GM19397 (cell line): ENCODE results near the gene ARMH3.

ENCODE experiments used
- ATAC-seq: cut with Tn5 transposase; IDR thresholded peaks from one replicate; pipeline ENCODE4 v1.9.1; 2021; ENCODE audit warnings: mild to moderate bottlenecking, moderate library complexity; ENCODE audit not compliant: unreplicated experiment

ARMH3 gene

DNA sequence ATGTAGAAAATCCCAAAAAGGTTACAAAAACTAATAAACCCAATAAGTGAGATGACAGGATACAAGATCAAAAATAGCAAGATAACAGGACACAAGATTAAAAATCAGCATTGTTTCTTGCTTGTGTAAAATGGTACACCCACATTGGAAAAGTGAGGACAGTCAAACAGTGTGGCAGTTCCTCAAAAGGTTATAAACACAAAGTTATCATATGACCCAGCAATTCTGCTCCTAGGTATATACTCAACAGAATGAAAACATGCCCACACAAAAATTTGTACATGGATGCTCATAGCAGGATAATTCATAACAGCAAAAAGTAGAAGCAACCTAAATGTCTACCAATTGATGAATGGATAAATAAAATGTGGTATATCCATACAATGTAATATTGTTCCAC is 105.8 kb downstream of the ARMH3 start:
- ATAC-seq, result no peak

DNA sequence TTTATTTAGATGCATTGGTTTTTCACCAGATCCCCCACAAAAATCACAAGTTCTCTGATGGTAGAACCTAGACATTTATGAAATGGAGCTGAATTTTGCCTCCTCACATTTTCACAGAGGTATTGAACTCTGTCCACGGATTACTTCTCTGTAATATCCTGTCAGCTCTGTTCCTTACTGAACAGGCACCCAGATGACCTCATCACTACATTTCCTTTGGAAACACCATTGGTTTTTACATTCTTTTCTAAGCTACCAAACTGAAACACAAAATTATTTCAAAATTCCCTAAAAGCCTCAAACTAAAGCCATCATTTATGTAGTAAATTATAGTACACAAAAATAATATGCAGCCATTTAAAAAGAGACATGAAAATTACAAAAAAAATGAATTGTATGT is 114.1 kb downstream of the ARMH3 start:
- ATAC-seq, result no peak

GRCh38 chr10:101940916-101941315 is 115.1 kb downstream of the ARMH3 start:
- ATAC-seq, result no peak

DNA sequence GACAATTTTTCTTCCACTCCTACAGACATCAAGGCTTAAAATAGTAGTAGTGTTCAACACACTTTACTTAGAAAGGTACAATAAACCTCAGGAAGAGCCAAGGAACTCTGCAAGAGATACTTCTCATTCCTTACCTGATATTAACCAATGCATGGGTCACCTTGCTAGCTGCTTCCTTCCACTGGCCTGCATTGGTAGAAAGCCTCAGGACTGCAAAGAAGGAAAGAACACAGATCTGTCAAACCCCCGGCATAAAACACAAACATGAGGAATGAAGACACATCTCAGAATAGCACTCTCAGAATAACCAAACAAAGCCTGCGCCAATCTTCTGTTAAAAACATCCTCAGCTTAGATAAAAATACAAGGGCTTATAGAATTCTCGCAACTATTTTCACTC is 116.2 kb downstream of the ARMH3 start:
- ATAC-seq, result no peak

DNA sequence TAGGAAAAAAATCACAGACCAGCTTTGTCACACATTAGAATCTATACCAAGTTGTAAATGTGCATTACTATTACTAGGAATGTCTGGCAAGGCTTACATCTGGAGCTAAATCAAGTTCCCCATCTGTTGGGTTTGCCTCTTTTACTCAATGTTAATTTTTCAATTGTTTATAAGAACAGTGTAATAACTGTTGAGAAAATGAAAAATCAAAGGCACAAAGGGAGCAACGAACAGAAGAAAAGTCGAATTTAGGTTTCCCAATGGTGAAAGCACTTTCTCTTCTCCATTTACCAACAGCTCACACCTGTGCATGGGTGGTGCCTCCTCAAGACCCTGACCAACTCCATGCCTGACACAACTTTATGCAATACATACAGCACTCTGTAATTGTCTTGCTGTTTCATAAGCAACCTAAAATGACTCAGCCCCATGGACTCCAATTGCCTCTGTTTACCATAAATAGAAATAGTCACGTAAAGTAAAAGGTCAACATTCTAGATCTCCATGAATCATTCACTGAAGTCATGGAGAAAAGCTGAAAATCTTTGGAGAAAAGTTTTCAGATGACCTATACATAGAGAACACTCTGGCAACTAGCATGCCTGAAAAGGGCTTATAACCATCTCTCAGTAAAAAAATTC is 116.8 kb downstream of the ARMH3 start:
- ATAC-seq, result no peak

DNA sequence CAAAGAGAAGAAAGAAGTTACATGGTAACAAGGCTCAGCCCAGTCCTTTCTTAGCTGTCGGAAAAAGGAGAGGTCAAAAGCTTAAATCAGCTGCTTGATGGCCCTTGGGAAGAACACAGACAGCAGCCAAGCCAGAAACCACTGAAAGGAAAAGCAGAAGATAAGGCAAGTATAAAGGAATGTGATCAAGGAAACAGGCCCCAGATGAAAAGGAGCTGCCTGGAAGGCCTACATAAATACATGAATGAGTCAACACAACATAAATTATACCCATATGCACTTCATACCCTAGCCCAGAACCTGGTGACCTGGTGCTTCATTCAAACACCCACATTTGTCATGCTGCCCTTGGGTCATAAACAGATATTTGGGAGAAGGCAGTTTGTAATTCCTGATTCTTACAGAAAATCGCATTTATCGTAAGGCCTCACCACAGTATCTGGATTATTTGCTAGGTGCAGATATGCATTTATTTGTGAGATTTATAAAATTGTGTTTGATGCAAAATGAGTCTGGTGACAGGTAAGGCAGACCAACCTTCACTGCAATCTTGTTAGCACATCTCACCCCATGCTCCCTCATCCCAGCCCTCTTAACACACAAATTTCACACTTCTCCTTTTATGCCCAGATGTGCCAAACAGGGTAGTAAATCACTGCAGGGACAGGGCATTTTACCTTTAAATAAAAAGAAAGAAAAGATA is 117.5 kb downstream of the ARMH3 start:
- no peak for ATAC-seq

- no peak for ATAC-seq
Observed at GRCh38 chr10:101935431-101935830, 120.5 kb downstream of the ARMH3 start.

DNA sequence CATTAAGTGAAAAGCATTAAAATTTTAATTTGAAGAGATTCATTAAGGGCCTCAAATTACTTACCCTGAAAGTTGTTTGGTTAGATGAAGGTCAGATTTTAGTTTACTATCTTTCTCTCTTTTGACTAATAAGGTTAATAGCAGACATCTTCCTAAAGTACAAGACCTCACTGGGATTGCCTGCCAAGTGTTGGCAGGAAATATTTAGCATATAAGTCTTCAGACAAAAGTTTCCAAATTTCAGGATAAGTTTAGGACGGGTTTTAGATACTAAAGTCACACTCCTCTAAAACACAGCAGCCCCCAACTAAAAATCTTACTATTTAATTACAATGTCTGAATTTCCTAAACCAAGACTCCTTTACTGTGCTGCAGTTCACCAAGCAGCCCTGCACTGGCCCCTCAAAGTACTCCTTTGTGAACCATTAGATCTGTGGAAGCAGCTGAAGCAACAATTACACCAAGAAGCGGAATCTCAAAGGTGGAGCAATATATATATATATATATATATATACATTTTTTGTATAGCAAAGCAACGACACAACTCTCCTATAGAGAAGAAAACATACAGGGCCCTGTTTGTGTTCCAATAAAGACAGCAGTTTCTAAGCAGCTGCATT is 121.2 kb downstream of the ARMH3 start:
- no peak for ATAC-seq

GRCh38 chr10:101933976-101934375 is 122.0 kb downstream of the ARMH3 start:
- no peak for ATAC-seq

DNA sequence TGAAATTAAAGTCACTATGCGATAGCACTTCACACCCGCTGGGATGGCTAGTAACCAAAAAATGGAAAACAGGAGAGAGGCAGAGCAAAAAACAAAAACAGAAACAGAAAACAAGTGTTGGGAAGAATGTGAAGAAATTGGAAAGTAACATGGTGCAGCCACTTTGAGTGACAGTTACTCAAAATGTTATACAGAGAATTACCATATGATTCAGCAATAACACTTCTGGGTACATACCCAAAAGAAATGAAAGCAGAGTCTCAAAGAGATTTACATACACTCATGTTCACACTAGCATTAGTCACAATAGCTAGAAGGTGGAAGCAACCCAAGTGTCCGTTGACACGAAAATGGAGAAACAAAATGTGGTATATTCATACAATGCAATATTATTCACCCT is 123.8 kb downstream of the ARMH3 start:
- ATAC-seq, result no peak

GRCh38 chr10:101925027-101925426 is 130.9 kb downstream of the ARMH3 start:
- ATAC-seq, result no peak

GRCh38 chr10:101923256-101923655 is 132.7 kb downstream of the ARMH3 start:
- ATAC-seq, result no peak

DNA sequence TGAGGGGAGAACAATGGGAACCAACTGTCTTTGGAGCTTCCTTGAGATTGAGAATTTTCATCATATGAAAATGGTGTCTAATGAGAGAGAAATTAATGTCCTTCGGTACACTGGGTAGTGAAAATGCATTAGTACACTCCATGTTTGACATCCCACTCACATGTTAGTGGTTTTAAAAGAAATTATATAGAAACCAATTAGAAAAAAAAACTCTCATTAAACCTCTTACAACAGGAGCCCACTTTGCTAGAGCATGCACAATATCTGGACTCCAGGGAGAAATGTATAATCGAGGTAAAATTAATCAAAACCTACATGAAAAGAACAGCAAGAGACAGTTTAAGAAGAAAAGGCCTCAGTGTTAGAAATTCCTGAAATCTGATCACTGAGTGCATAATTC is 133.1 kb downstream of the ARMH3 start:
- ATAC-seq, result no peak

DNA sequence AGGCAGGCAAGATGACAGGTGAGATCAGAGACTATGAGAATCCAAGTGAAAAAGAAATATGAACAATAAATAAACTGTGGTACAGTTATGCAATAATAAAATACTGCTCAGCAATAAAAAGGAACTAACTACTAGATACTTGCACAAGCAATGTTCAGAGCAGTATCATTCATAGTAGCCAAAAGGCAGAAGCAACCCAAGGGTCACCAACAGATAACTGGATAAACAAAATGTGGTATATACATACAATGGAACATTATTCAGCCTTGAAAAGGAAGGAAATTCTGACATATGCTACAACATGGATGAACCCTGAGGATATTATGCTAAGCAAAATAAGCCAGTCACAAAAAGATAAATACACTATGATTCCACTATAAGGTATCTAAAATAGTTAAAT is 135.4 kb downstream of the ARMH3 start:
- no peak for ATAC-seq

DNA sequence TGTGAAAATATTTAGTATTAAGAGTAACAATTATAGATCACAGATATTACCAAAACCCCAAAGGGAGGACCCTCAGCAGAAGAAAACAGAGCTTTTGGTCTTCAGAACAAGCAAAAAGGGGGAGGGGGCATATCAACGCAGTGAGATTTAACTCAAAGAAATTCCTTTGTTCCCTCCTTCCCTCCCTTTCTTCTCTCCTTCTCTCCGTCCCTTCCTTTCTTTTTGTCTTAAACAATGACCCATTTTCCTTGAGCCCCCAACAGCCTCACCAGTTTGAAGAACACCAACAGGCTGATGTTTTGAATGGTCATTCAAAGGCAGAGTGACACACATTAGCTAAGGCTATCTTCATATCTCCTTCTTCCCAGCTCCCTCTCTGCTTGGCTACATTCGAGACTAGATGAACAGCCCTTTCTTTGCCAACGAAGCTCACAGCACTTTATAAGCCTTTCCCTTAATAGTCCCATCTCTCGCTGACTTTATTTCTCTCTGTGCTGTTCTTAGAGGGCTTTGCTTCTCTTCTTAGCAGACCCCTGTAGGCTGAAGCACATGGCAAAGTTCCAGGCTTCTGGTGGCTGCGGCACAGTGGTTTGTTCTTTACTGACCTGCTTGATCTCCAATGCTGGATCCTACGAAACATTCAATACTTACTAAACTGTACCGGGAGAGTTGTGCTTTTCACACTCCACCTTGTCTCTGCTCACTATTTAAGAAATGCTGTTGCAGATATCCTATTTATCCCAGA is 136.8 kb downstream of the ARMH3 start:
- ATAC-seq, result no peak

- no peak for ATAC-seq
Observed at GRCh38 chr10:101912561-101913179, 143.3 kb downstream of the ARMH3 start.

- no peak for ATAC-seq
Observed at GRCh38 chr10:101906586-101907183, 149.3 kb downstream of the ARMH3 start.

DNA sequence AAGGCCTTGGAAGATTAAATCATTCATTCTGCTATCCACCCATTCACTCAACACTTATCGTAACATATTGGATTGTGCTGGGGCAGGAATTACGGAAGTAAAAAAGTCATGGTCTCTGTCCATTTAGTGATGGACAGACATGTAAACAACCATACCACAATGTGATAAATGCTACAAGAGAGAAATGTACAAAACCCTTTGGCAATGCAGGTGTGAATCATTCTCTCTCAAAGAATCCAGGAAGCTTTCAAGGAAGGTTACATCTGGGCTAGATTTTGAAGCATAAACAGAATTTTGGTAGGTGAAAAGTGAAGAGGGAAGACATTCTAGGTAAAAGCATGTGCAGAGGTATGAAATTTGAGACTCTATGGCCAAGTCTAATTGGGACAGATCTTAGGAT is 150.7 kb downstream of the ARMH3 start:
- ATAC-seq, result no peak

DNA sequence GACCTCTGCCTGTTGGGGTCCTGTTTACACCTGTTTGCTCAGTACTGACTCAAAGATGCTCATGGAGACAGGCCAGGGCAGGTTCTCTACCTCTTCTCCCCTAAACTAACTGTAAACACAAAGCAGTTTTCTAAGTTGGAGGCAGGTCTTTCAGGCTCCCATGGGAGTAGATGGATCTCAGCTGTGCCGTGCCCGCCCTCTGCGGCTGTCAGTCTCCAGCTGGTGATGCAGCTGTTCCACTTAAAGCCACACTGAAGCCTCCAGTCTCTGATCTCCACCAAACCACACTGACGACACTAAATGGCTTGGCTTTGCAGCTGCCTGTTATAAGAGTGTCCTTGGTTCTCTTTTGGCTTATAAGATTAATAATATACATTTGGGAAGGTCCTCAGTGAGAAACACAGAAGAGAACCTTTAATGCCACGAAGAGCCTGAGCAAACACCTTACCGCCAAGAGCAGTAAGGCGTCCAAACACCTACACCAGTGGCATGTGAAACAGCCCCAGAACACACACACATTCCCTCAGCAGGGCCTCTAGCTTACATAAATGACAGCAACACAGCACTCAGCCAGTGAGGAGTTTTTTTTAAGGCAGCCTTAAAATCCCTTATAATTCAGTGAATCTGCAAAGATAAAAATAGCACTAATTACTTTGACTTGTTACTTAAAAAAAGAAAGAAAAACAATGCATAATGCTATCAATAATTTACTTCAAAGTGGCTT is 152.0 kb downstream of the ARMH3 start:
- peak; percentile 69 for ATAC-seq

- no peak for ATAC-seq
Observed at GRCh38 chr10:101902820-101903145, 153.2 kb downstream of the ARMH3 start.
